SJCRH30 (cell line): ENCODE results near the gene COL6A2. TPM values are rescaled to one million over a fixed set of nuclear protein-coding genes. Genes with fewer than 3 reads are reported as not detected.
A peak's percentile ranks its signal among the peaks of the same experiment; 100 is the strongest.

Source experiments
- DNase-seq, 2 experiments: peaks; one replicate each; pipeline ENCODE4 v3.0.0-alpha.2; 2015 to 2020
- H3K27ac ChIP-seq: fragments of 250-450 bp; sonication (Bioruptor Pico); 2 replicates; pipeline ENCODE4 v1.5.1; 2020; ENCODE audit warnings: mild to moderate bottlenecking, moderate library complexity
- H3K27me3 ChIP-seq: fragments of 250-450 bp; sonication (Bioruptor Pico); 2 replicates; pipeline ENCODE4 v1.5.1; 2020; ENCODE audit warnings: mild to moderate bottlenecking, moderate library complexity
- H3K36me3 ChIP-seq: fragments of 250-450 bp; sonication (Bioruptor Pico); 2 replicates; pipeline ENCODE4 v1.5.1; 2020; ENCODE audit warnings: mild to moderate bottlenecking, moderate library complexity
- H3K4me1 ChIP-seq: fragments of 250-450 bp; sonication (Bioruptor Pico); 2 replicates; pipeline ENCODE4 v1.5.1; 2020; ENCODE audit warnings: mild to moderate bottlenecking, moderate library complexity
- H3K4me3 ChIP-seq: fragments of 250-450 bp; sonication (Bioruptor Pico); 2 replicates; pipeline ENCODE4 v1.5.1; 2020; ENCODE audit warnings: mild to moderate bottlenecking, moderate library complexity
- H3K9me3 ChIP-seq: fragments of 250-450 bp; sonication (Bioruptor Pico); replicated peaks from 2 replicates; pipeline ENCODE4 v1.5.1; 2020; ENCODE audit warnings: mild to moderate bottlenecking, moderate library complexity
- total RNA-seq: library from RNA; depleted of rRNA; stranded (reverse); fragments of >200 nt; shearing (Covaris generic); gene quantifications from 2 replicates; pipeline ENCODE4 v1.2.3, GENCODE V29; 2014; rRNA removed

Gene COL6A2
- total RNA-seq, result 1.1 TPM in 2 replicates

- H3K27ac ChIP-seq, result no peak within 1 kb of the TSS
- H3K4me3 ChIP-seq, result peak within 1 kb of the TSS; percentile 31; the same call in 1 of the 2 replicates
- H3K4me1 ChIP-seq, result no peaks in the 10 kb centered on the region
- no peaks in the 10 kb centered on the region for H3K36me3 ChIP-seq
- DNase-seq, result no peak
- no peaks in the 10 kb centered on the region for H3K27me3 ChIP-seq
- H3K9me3 ChIP-seq, result no peaks in the 10 kb centered on the region
These were observed at the start of gene COL6A2 for GRCh38 chr21:46097336-46098293. Gene COL6A2 (plus strand): TSS chr21:46098112.

DNA sequence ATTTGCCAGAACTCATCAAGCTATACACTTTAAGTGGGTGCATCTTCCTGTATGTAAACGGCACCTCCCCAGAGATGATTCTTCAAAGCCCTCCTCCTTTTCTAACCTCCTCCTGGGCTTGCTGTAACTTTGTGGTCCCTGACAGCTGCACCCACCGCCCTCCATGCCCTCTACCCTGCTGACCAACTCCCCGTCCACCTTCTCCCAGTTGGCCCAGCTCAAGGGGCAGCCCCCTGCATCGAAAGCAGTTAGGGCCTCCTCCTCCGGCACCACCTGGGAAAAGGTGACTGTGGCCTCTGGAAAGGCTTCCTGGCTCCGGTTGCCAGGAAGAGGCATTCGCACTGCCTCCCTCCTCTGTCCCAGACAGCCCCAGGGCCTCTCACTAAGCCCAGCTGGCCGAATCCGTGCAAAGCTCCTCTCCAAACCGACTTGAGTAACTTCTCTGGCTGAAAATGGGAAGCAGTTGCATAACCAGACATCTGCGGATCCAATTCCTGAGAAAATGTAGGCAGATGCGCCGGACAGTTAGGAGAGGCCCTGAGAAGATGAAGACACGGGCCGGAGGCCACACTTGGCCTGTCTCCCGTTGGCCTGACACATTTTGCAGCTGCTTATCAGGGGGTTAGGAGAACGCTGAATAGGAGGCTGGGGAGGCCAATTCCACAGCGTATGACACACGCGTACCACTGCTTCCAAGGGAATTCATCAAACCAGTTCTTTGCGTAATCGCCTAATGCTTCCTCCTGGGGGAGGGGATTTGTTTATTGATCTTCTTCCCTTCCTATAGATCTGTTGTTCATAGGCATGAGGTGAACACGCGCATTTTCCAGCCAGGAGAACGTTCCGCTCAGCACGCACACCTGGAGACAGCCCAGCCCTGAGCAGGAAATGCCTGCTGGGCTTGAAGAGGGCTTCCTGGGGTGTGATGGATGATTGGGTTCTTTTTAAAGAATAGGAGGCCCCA lies 48.7 kb upstream of the COL6A2 start:
- Histone ChIP-seq H3K4me1 (no peaks in the 10 kb centered on the region), H3K27ac (no peak overlapping the region), H3K36me3 (no peaks in the 10 kb centered on the region), H3K4me3 (no peak overlapping the region), H3K27me3 (no peaks in the 10 kb centered on the region), H3K9me3 (no peaks in the 10 kb centered on the region)
- DNase-seq, result no peak

DNA sequence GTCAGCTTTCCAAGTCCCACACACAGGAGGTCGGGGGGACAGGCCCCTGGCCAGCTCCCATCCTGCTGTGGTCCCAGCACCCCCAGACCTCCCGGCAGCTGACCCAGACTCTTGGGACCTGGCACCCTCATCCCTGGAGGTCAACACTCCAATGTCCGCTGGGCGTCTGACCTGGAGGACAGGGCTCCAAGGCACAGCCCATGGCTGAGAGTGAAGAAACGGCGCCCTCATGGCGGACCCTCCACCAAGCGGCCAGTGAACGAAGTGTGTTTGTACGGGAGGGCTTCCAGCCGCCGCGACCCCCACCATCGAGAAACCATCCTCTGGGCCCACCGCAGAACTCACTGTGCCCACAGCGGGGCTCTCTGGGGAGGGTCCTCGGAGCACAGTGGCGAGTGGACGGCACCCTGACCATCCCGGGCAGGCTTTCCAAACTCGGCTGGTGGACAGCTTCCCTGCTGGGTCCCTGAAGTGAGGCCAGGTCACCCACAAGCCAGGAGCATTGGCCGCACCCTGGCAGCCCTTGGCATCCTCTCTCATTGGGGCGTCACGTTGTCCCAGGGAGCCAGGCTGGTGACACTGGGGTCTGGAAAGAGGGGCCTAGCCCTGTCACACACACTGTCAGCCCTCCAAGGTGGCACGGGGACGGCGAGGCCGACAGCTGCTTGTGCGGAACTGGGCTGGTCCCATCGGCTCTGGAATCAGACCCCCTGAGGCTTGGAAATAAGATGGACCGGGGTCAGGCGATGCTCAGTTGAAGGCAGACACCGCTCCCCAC lies 47.8 kb upstream of the COL6A2 start:
- no peaks in the 10 kb centered on the region for H3K4me1 ChIP-seq
- no peak for DNase-seq

GRCh38 chr21:46050668-46051378 lies 47.1 kb upstream of the COL6A2 start:
- DNase-seq, result no peak
- H3K4me1 ChIP-seq, result no peaks in the 10 kb centered on the region

More for the DNA sequence above, 47.8 kb upstream of the COL6A2 start:
- no peaks in the 10 kb centered on the region for H3K36me3 ChIP-seq
- no peak overlapping the region for H3K27ac ChIP-seq
- H3K4me3 ChIP-seq, result no peak overlapping the region
- no peaks in the 10 kb centered on the region for H3K27me3 ChIP-seq
- no peaks in the 10 kb centered on the region for H3K9me3 ChIP-seq

DNA sequence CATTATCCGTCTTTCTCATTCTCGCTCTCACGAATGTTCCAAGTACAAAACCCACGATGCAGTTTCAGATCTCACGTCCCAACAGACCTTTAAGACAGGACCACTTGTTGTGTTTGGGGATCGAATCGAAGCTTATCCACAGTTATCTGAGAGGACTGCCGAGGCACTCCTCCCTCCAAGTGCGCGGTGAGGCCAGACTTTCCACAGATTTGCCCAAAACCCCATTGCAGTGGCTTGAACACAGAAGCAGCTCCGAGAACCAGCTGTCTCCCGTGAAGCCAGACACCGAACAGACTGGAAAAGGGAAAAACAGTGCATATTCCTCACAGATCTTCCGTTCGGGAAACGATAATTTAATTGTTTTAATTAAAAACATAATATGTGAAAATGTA lies 46.5 kb upstream of the COL6A2 start:
- Histone ChIP-seq H3K4me3 (no peak overlapping the region), H3K9me3 (no peaks in the 10 kb centered on the region), H3K27me3 (no peaks in the 10 kb centered on the region), H3K4me1 (no peaks in the 10 kb centered on the region), H3K36me3 (no peaks in the 10 kb centered on the region), H3K27ac (no peak overlapping the region)
- no peak for DNase-seq

More at GRCh38 chr21:46050668-46051378, 47.1 kb upstream of the COL6A2 start:
- no peak overlapping the region for H3K27ac ChIP-seq
- H3K36me3 ChIP-seq, result no peaks in the 10 kb centered on the region
- no peak overlapping the region for H3K4me3 ChIP-seq
- no peaks in the 10 kb centered on the region for H3K27me3 ChIP-seq
- H3K9me3 ChIP-seq, result no peaks in the 10 kb centered on the region

- Histone ChIP-seq H3K36me3 (no peaks in the 10 kb centered on the region), H3K4me3 (no peak overlapping the region), H3K27me3 (no peaks in the 10 kb centered on the region), H3K27ac (no peak overlapping the region), H3K9me3 (no peaks in the 10 kb centered on the region), H3K4me1 (no peaks in the 10 kb centered on the region)
- no peak for DNase-seq
These were observed 45.9 kb upstream of the COL6A2 start for GRCh38 chr21:46051821-46052675.

GRCh38 chr21:46052703-46053651 lies 44.9 kb upstream of the COL6A2 start:
- H3K9me3 ChIP-seq, result no peaks in the 10 kb centered on the region
- no peaks in the 10 kb centered on the region for H3K27me3 ChIP-seq
- DNase-seq, result no peak
- H3K27ac ChIP-seq, result no peak overlapping the region
- H3K4me1 ChIP-seq, result no peaks in the 10 kb centered on the region
- H3K36me3 ChIP-seq, result no peaks in the 10 kb centered on the region
- no peak overlapping the region for H3K4me3 ChIP-seq

- H3K27me3 ChIP-seq, result no peaks in the 10 kb centered on the region
- H3K4me3 ChIP-seq, result no peak overlapping the region
- no peaks in the 10 kb centered on the region for H3K9me3 ChIP-seq
- DNase-seq, result no peak
- H3K36me3 ChIP-seq, result no peaks in the 10 kb centered on the region
- no peak overlapping the region for H3K27ac ChIP-seq
- no peaks in the 10 kb centered on the region for H3K4me1 ChIP-seq
These were observed 43.9 kb upstream of the COL6A2 start for GRCh38 chr21:46054031-46054430.

DNA sequence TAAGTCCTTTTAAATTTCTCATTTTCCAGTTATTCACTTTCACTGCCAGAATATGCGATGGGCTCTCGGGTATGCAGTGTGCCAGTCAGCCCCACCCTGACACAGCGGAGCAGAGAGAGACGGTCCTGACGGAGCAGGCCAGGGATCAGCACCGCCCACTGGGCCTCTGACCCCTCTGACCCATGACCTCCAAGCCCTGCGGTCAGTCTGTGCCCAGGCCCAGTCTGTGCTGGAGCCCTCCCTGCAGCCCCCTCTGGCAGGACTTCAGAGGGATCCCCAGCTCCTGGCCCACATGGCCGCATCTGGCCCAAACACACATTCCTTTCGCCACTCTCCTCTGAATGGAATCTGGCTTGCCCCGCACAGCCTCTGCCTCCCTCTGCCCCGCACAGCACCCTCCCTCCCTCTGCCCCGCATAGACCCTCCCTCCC lies 43.4 kb upstream of the COL6A2 start:
- Histone ChIP-seq H3K27ac (no peak overlapping the region), H3K36me3 (no peaks in the 10 kb centered on the region), H3K4me3 (no peak overlapping the region), H3K9me3 (no peaks in the 10 kb centered on the region), H3K27me3 (no peaks in the 10 kb centered on the region), H3K4me1 (no peaks in the 10 kb centered on the region)
- no peak for DNase-seq

GRCh38 chr21:46055863-46056281 lies 42.0 kb upstream of the COL6A2 start:
- no peaks in the 10 kb centered on the region for H3K27me3 ChIP-seq
- H3K27ac ChIP-seq, result no peak overlapping the region
- no peaks in the 10 kb centered on the region for H3K9me3 ChIP-seq
- no peaks in the 10 kb centered on the region for H3K36me3 ChIP-seq
- no peaks in the 10 kb centered on the region for H3K4me1 ChIP-seq
- no peak for DNase-seq
- no peak overlapping the region for H3K4me3 ChIP-seq

DNA sequence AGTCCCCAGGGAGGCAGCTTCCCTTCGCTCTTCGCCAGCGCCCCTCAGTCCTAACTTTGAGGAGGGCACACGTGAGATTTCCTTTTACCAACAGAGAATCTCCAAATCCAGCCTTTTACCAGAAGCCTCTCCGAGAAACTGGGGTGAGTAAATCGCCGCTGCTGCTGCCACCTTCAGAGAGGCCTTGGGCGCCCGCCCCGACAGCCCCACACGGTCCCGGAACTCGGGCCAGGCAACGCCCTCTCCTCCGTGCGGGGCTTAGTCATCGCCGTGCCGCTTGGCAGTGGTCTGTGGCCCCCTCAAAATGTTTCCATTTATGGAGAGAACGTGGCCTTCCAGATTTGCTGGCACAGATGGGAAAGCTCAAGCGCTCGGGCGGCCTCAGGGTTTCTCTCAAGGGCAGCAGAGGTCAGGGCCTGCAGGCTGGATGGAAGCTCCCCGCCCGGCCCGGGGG lies 41.4 kb upstream of the COL6A2 start:
- no peaks in the 10 kb centered on the region for H3K4me1 ChIP-seq
- no peak overlapping the region for H3K27ac ChIP-seq
- no peak overlapping the region for H3K4me3 ChIP-seq
- H3K27me3 ChIP-seq, result no peaks in the 10 kb centered on the region
- no peaks in the 10 kb centered on the region for H3K9me3 ChIP-seq
- no peak for DNase-seq
- no peaks in the 10 kb centered on the region for H3K36me3 ChIP-seq

GRCh38 chr21:46057111-46057709 lies 40.7 kb upstream of the COL6A2 start:
- no peak overlapping the region for H3K27ac ChIP-seq
- DNase-seq, result no peak
- H3K4me3 ChIP-seq, result no peak overlapping the region
- H3K27me3 ChIP-seq, result no peaks in the 10 kb centered on the region
- H3K4me1 ChIP-seq, result no peaks in the 10 kb centered on the region
- H3K9me3 ChIP-seq, result no peaks in the 10 kb centered on the region
- no peaks in the 10 kb centered on the region for H3K36me3 ChIP-seq
